WTC11 (cell line): ENCODE data around the gene CAMTA1. TPM values are rescaled to one million over a fixed set of nuclear protein-coding genes. Genes with fewer than 3 reads are reported as not detected.

ENCODE experiments used
- ATAC-seq: fragments of 200-7000 bp; cut with Tn5 transposase; 2 replicates; pipeline ENCODE4 v1.10.0; 2021; ENCODE audit warnings: mild to moderate bottlenecking, moderate library complexity
- CTCF ChIA-PET: fragments of 300-600 bp; sonication (Branson Sonifier 250); formaldehyde crosslinking; loops from one replicate; lab custom pipeline; 2021; ENCODE audit warnings: antibody characterized with exemption; lab: Charles Lee
- POLR2A ChIA-PET: fragments of 350-600 bp; sonication (Branson Sonifier 250); formaldehyde crosslinking; loops from one replicate; lab custom pipeline; 2021; ENCODE audit warnings: antibody characterized with exemption; lab: Charles Lee
- DNase-seq: peaks from one replicate; pipeline ENCODE4 v3.0.0; 2021; ENCODE audit warnings: low spot score
- H3K27ac Mint-ChIP-seq: 2 replicates; pipeline ENCODE4 v1.8.0; 2021; ENCODE audit warnings: mixed read lengths
- H3K27me3 Mint-ChIP-seq: 2 replicates; pipeline ENCODE4 v1.8.0; 2021; ENCODE audit warnings: low read depth, mild to moderate bottlenecking, moderate library complexity, mixed read lengths
- H3K36me3 Mint-ChIP-seq: 2 replicates; pipeline ENCODE4 v1.8.0; 2021; ENCODE audit warnings: mixed read lengths
- H3K4me1 Mint-ChIP-seq: 2 replicates; pipeline ENCODE4 v1.8.0; 2022; ENCODE audit warnings: mixed read lengths
- H3K4me3 Mint-ChIP-seq: 2 replicates; pipeline ENCODE4 v1.8.0; 2021; ENCODE audit warnings: mild to moderate bottlenecking, moderate library complexity, mixed read lengths
- H3K9me3 Mint-ChIP-seq: 2 replicates; pipeline ENCODE4 v1.8.0; 2021; ENCODE audit warnings: mixed read lengths
- FOXP1 ChIP-seq: sonication (generic); formaldehyde crosslinking; IDR thresholded peaks from 2 replicates; pipeline ENCODE4 v1.8.0; 2022; ENCODE audit warnings: missing genetic modification reagents, mild to moderate bottlenecking, moderate library complexity, borderline replicate concordance
- GRHL2 ChIP-seq: fragments of 250-450 bp; sonication (Bioruptor Pico); IDR thresholded peaks from 2 replicates; pipeline ENCODE4 v1.8.0; 2022; ENCODE audit warnings: mild to moderate bottlenecking, moderate library complexity; ENCODE audit not compliant: insufficient replicate concordance, severe bottlenecking
- HMGA2 ChIP-seq: fragments of 250-450 bp; sonication (Bioruptor Pico); IDR thresholded peaks from 2 replicates; pipeline ENCODE4 v1.4.0; 2021; ENCODE audit warnings: mild to moderate bottlenecking, moderate library complexity
- IRF2 ChIP-seq: sonication (generic); formaldehyde crosslinking; IDR thresholded peaks from 2 replicates; pipeline ENCODE4 v1.8.0; 2022; ENCODE audit warnings: low read depth, missing genetic modification reagents, borderline replicate concordance
- MXD4 ChIP-seq: fragments of 250-450 bp; sonication (Bioruptor Pico); IDR thresholded peaks from 2 replicates; pipeline ENCODE4 v1.8.0; 2021; ENCODE audit warnings: mild to moderate bottlenecking, moderate library complexity, borderline replicate concordance
- MYBL2 ChIP-seq: sonication (generic); formaldehyde crosslinking; IDR thresholded peaks from 2 replicates; pipeline ENCODE4 v1.8.1; 2023; ENCODE audit warnings: mild to moderate bottlenecking, moderate library complexity, missing genetic modification reagents
- NR1H2 ChIP-seq: sonication (generic); formaldehyde crosslinking; IDR thresholded peaks from 2 replicates; pipeline ENCODE4 v1.9.0; 2021; ENCODE audit warnings: mild to moderate bottlenecking, moderate library complexity, missing genetic modification reagents
- NR3C1 ChIP-seq: sonication (generic); formaldehyde crosslinking; conservative IDR thresholded peaks from 2 replicates; pipeline ENCODE4 v1.8.1; 2023; ENCODE audit warnings: low read depth, mild to moderate bottlenecking, missing genetic modification reagents
- RORB ChIP-seq: fragments of 250-450 bp; sonication (Bioruptor Pico); IDR thresholded peaks from 2 replicates; pipeline ENCODE4 v1.9.0; 2021; ENCODE audit warnings: mild to moderate bottlenecking
- SMAD3 ChIP-seq: sonication (generic); formaldehyde crosslinking; IDR thresholded peaks from 2 replicates; pipeline ENCODE4 v1.8.0; 2022; ENCODE audit warnings: missing genetic modification reagents, mild to moderate bottlenecking, borderline replicate concordance
- SOX15 ChIP-seq: fragments of 250-450 bp; sonication (Bioruptor Pico); IDR thresholded peaks from 2 replicates; pipeline ENCODE4 v1.9.0; 2021; ENCODE audit warnings: mild to moderate bottlenecking
- TCF7 ChIP-seq: sonication (generic); formaldehyde crosslinking; IDR thresholded peaks from 2 replicates; pipeline ENCODE4 v1.8.0; 2022; ENCODE audit warnings: mild to moderate bottlenecking, low read depth, missing genetic modification reagents, moderate library complexity
- ZNF121 ChIP-seq: sonication (generic); formaldehyde crosslinking; IDR thresholded peaks from 2 replicates; pipeline ENCODE4 v1.8.0; 2023; ENCODE audit warnings: missing genetic modification reagents
- ZNF138 ChIP-seq: sonication (generic); formaldehyde crosslinking; conservative IDR thresholded peaks from 2 replicates; pipeline ENCODE4 v1.8.1; 2022; ENCODE audit warnings: mild to moderate bottlenecking, moderate library complexity, missing genetic modification reagents
- ZNF232 ChIP-seq: sonication (generic); formaldehyde crosslinking; IDR thresholded peaks from 2 replicates; pipeline ENCODE4 v1.8.0; 2022; ENCODE audit warnings: mild to moderate bottlenecking, missing genetic modification reagents
- total RNA-seq: library from RNA; stranded (reverse); gene quantifications from 3 replicates; pipeline ENCODE4 v1.2.3, GENCODE V29; 2021
- TF ChIP-seq, protein P1 (sequence below): sonication (generic); formaldehyde crosslinking; conservative IDR thresholded peaks from 2 replicates; pipeline ENCODE4 v1.8.1; 2022; ENCODE audit warnings: mild to moderate bottlenecking, missing genetic modification reagents
- TF ChIP-seq, protein P2 (sequence below): sonication (generic); formaldehyde crosslinking; IDR thresholded peaks from 2 replicates; pipeline ENCODE4 v1.8.0; 2023; ENCODE audit warnings: missing genetic modification reagents
- TF ChIP-seq, protein P3 (sequence below): sonication (generic); formaldehyde crosslinking; IDR thresholded peaks from 2 replicates; pipeline ENCODE4 v1.8.0; 2022; ENCODE audit warnings: mild to moderate bottlenecking, missing genetic modification reagents
- TF ChIP-seq, protein P4 (sequence below): sonication (generic); formaldehyde crosslinking; IDR thresholded peaks from 2 replicates; pipeline ENCODE4 v1.8.0; 2022; ENCODE audit warnings: mild to moderate bottlenecking, missing genetic modification reagents
- TF ChIP-seq, protein P5 (sequence below): sonication (generic); formaldehyde crosslinking; IDR thresholded peaks from 2 replicates; pipeline ENCODE4 v1.8.1; 2023; ENCODE audit warnings: mild to moderate bottlenecking, moderate library complexity, missing genetic modification reagents
- TF ChIP-seq, protein P6 (sequence below): fragments of 250-450 bp; sonication (Bioruptor Pico); IDR thresholded peaks from 2 replicates; pipeline ENCODE4 v1.9.0; 2021; ENCODE audit warnings: mild to moderate bottlenecking

The CAMTA1 gene
- total RNA-seq, 1 experiment from 2014 or later: 86.4 TPM

DNA sequence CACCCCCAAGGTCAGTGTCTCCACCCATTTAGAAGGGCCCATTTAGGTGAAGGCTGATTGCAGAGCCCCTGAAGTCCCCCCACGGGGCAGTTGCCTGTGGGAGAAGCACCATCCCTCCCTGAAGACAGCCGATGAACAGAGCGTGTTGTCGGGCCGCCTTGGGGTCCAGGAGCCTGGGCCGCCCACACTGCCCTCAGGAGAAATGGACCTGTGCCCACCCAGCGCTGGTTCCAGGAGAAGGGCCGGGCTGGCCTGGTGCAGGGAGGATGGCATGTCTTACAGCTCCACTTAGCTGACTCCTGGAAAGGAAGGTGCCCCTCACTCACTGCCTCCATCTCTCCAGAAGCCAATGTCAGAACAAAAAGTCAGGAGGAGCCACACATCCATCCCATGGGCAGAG is 733.2 kb downstream of the CAMTA1 start (continued):
- TF ChIP-seq TCF7 (CRISPR knock-in tag): no peak

DNA sequence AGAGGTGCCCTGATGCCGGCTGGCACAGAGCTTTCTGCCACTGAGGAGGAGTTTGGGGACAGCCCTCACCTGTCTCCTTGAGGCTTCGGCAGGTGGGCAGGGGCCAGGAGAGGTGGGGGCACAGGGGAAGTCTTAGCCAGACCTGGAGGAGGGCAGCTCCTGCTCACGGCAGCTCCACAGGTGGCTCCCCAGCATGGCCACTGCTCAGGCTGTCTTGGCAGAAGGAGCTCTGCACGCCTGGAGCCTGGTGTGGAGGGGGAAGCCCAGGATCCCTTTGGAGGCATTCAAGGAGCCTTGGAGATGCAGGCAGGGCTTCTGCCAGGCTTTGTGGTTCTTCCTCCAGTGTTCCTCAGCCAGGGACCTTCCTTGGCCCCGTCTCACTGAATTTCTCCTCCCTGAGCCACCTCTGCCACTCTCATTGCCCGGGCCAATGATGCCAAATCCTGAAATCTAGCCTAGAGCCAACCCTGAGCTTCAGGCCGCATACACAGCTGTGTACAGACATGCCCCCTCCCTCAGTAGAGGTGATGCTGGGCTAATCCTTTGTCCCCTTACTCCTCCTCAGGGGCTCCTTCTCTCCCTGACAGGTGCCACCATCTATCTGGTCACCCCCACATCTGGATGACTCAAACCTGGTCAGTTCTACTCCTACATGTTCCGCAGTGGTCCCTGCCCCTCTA is 734.1 kb downstream of the CAMTA1 start:
- Mint-ChIP-seq H3K36me3 (no peaks in the 10 kb centered on the region; the same call in 1 of the 2 replicates), H3K4me3 (no peak overlapping the region), H3K4me1 (no peaks in the 10 kb centered on the region), H3K9me3 (no peaks in the 10 kb centered on the region), H3K27me3 (no peaks in the 10 kb centered on the region), H3K27ac (no peak overlapping the region)
- POLR2A ChIA-PET: no interaction called here
- CTCF ChIA-PET: interaction anchor here (0.8 to 1.3 kb wide), 3 partner anchors 45 to 128 kb away, joined by 3 to 5 read pairs (median 4); no protein-coding TSS in a partner anchor
- no peak for TF ChIP-seq IRF2 (CRISPR knock-in tag)
- TF ChIP-seq FOXP1 (CRISPR knock-in tag): no peak
- TF ChIP-seq SOX15 (CRISPR knock-in tag): no peak
- no peak for TF ChIP-seq ZNF138 (CRISPR knock-in tag)
- TF ChIP-seq, protein P1, sequence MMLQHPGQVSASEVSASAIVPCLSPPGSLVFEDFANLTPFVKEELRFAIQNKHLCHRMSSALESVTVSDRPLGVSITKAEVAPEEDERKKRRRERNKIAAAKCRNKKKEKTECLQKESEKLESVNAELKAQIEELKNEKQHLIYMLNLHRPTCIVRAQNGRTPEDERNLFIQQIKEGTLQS (CRISPR knock-in tag): no peak
- no peak for TF ChIP-seq HMGA2 (CRISPR knock-in tag)
- no peak for ATAC-seq
- no peak for DNase-seq

DNA sequence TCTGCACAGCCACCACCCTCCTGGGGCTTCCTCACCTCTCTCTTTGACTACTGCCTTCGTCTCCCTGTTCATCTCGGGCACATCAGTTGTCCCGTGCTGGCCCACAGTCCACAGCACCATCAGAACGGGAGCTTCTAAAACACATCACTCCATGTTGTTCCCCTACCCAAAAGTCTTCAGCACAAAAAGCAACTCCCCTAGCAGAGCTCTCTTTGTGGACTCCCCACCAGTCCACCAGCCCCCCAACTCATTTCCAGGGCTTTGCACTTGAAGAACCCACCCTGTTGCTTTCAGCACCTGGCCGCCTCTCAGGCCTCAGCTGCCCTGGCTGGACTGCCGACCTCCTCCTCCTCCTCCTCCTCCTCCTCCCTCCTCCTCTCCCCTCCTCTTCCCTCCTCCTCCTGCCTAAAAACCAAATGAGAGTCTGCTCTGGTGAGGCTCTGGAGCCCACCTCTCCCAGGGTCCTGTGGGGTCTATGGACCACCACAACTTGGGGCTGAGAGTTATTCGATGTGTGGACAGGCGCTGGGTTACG is 734.7 kb downstream of the CAMTA1 start:
- TF ChIP-seq, protein P2, sequence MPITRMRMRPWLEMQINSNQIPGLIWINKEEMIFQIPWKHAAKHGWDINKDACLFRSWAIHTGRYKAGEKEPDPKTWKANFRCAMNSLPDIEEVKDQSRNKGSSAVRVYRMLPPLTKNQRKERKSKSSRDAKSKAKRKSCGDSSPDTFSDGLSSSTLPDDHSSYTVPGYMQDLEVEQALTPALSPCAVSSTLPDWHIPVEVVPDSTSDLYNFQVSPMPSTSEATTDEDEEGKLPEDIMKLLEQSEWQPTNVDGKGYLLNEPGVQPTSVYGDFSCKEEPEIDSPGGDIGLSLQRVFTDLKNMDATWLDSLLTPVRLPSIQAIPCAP (CRISPR knock-in tag): no peak
- no peak for TF ChIP-seq SMAD3 (CRISPR knock-in tag)
- no peak for TF ChIP-seq GRHL2 (CRISPR knock-in tag)
- no peak for TF ChIP-seq MXD4 (CRISPR knock-in tag)
- TF ChIP-seq FOXP1 (CRISPR knock-in tag): no peak
- no peak for TF ChIP-seq ZNF232 (CRISPR knock-in tag)
- TF ChIP-seq, protein P3, sequence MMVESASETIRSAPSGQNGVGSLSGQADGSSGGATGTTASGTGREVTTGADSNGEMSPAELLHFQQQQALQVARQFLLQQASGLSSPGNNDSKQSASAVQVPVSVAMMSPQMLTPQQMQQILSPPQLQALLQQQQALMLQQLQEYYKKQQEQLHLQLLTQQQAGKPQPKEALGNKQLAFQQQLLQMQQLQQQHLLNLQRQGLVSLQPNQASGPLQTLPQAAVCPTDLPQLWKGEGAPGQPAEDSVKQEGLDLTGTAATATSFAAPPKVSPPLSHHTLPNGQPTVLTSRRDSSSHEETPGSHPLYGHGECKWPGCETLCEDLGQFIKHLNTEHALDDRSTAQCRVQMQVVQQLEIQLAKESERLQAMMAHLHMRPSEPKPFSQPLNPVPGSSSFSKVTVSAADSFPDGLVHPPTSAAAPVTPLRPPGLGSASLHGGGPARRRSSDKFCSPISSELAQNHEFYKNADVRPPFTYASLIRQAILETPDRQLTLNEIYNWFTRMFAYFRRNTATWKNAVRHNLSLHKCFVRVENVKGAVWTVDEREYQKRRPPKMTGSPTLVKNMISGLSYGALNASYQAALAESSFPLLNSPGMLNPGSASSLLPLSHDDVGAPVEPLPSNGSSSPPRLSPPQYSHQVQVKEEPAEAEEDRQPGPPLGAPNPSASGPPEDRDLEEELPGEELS (CRISPR knock-in tag): no peak
- TF ChIP-seq NR3C1 (CRISPR knock-in tag): no peak
- TF ChIP-seq, protein P4, sequence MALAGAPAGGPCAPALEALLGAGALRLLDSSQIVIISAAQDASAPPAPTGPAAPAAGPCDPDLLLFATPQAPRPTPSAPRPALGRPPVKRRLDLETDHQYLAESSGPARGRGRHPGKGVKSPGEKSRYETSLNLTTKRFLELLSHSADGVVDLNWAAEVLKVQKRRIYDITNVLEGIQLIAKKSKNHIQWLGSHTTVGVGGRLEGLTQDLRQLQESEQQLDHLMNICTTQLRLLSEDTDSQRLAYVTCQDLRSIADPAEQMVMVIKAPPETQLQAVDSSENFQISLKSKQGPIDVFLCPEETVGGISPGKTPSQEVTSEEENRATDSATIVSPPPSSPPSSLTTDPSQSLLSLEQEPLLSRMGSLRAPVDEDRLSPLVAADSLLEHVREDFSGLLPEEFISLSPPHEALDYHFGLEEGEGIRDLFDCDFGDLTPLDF: no peak
- TF ChIP-seq ZNF121 (CRISPR knock-in tag): no peak
- TF ChIP-seq MYBL2 (CRISPR knock-in tag): no peak
- TF ChIP-seq, protein P5, sequence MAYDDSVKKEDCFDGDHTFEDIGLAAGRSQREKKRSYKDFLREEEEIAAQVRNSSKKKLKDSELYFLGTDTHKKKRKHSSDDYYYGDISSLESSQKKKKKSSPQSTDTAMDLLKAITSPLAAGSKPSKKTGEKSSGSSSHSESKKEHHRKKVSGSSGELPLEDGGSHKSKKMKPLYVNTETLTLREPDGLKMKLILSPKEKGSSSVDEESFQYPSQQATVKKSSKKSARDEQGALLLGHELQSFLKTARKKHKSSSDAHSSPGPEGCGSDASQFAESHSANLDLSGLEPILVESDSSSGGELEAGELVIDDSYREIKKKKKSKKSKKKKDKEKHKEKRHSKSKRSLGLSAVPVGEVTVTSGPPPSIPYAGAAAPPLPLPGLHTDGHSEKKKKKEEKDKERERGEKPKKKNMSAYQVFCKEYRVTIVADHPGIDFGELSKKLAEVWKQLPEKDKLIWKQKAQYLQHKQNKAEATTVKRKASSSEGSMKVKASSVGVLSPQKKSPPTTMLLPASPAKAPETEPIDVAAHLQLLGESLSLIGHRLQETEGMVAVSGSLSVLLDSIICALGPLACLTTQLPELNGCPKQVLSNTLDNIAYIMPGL (CRISPR knock-in tag): no peak
- no peak for TF ChIP-seq NR1H2 (CRISPR knock-in tag)
- TF ChIP-seq, protein P6, sequence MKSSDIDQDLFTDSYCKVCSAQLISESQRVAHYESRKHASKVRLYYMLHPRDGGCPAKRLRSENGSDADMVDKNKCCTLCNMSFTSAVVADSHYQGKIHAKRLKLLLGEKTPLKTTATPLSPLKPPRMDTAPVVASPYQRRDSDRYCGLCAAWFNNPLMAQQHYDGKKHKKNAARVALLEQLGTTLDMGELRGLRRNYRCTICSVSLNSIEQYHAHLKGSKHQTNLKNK (CRISPR knock-in tag): no peak
- TF ChIP-seq RORB (CRISPR knock-in tag): no peak
- TF ChIP-seq ZNF138 (CRISPR knock-in tag): no peak
- ChIA-PET POLR2A (no interaction called here), CTCF (interaction anchor here (1.3 kb wide), 1 partner anchor 127 kb away, joined by 5 read pairs; no protein-coding TSS in a partner anchor)
- no peak overlapping the region for H3K4me3 Mint-ChIP-seq
- no peaks in the 10 kb centered on the region for H3K9me3 Mint-ChIP-seq
- no peaks in the 10 kb centered on the region; the same call in 1 of the 2 replicates for H3K36me3 Mint-ChIP-seq
- ATAC-seq (no peak), DNase-seq (no peak)
- no peaks in the 10 kb centered on the region for H3K4me1 Mint-ChIP-seq
- H3K27ac Mint-ChIP-seq: no peak overlapping the region
- no peaks in the 10 kb centered on the region for H3K27me3 Mint-ChIP-seq
